OCI-LY1 (cell line): ENCODE measurements around the gene ACACA.

ENCODE experiments used
- H2AFZ ChIP-seq: fragments of 200-600 bp; sonication (generic), shearing (Covaris generic); 2 replicates; pipeline ENCODE4 v1.6.0; 2014; ENCODE audit warnings: antibody characterized with exemption, mild to moderate bottlenecking, low read length
- H3F3A ChIP-seq: fragments of 200-600 bp; sonication (generic), shearing (Covaris generic); 2 replicates; pipeline ENCODE4 v1.6.0; 2014; ENCODE audit warnings: mild to moderate bottlenecking, antibody characterized with exemption, low read length, moderate library complexity; ENCODE audit not compliant: insufficient read depth
- H3K27ac ChIP-seq: fragments of 200-600 bp; sonication (generic); 2 replicates; pipeline ENCODE4 v1.5.1; 2014; ENCODE audit warnings: low read length, mixed run types, mild to moderate bottlenecking, low read depth; ENCODE audit not compliant: poor library complexity, severe bottlenecking
- H3K27me3 ChIP-seq: fragments of 200-600 bp; sonication (generic); 2 replicates; pipeline ENCODE4 v1.6.0; 2014; ENCODE audit warnings: antibody characterized with exemption, mild to moderate bottlenecking, low read length, moderate library complexity; ENCODE audit not compliant: insufficient read depth
- H3K36me3 ChIP-seq: fragments of 200-600 bp; sonication (generic); 2 replicates; pipeline ENCODE4 v1.6.1; 2014; ENCODE audit warnings: mild to moderate bottlenecking, antibody characterized with exemption, low read length, moderate library complexity, mixed read lengths; ENCODE audit not compliant: insufficient read depth
- H3K4me1 ChIP-seq: fragments of 200-600 bp; sonication (generic); 2 replicates; pipeline ENCODE4 v1.5.1; 2014; ENCODE audit warnings: mild to moderate bottlenecking, low read length, moderate library complexity; ENCODE audit not compliant: insufficient read depth, severe bottlenecking
- H3K4me2 ChIP-seq: fragments of 200-600 bp; sonication (generic), shearing (Covaris generic); 2 replicates; pipeline ENCODE4 v1.6.1; 2014; ENCODE audit warnings: low read length
- H3K4me3 ChIP-seq: fragments of 200-600 bp; sonication (generic); 2 replicates; pipeline ENCODE4 v1.5.1; 2014; ENCODE audit warnings: low read length, low read depth, mild to moderate bottlenecking, mixed read lengths; ENCODE audit not compliant: poor library complexity, severe bottlenecking
- H3K79me2 ChIP-seq: fragments of 200-600 bp; shearing (Covaris generic); 2 replicates; pipeline ENCODE4 v1.6.1; 2016; ENCODE audit warnings: mixed run types, low read length, mixed read lengths; ENCODE audit not compliant: insufficient read depth
- H3K9ac ChIP-seq: fragments of 200-600 bp; sonication (generic), shearing (Covaris generic); 2 replicates; pipeline ENCODE4 v1.6.1; 2014; ENCODE audit warnings: mild to moderate bottlenecking, low read length, mixed read lengths
- H3K9me2 ChIP-seq: fragments of 200-600 bp; sonication (generic), shearing (Covaris generic); 2 replicates; pipeline ENCODE4 v1.6.1; 2014; ENCODE audit warnings: low read depth, mild to moderate bottlenecking, low read length, mixed read lengths
- H3K9me3 ChIP-seq: fragments of 200-600 bp; shearing (Covaris generic); 2 replicates; pipeline ENCODE4 v1.6.1; 2014; ENCODE audit warnings: low read length, mixed read lengths
- H4K20me1 ChIP-seq: fragments of 200-600 bp; sonication (generic), shearing (Covaris generic); 2 replicates; pipeline ENCODE4 v1.6.0; 2016; ENCODE audit warnings: mild to moderate bottlenecking, low read length; ENCODE audit not compliant: insufficient read depth
- CTCF ChIP-seq: fragments of 200-600 bp; sonication (generic), shearing (Covaris generic); IDR thresholded peaks from 2 replicates; pipeline ENCODE4 v1.5.1; 2017; ENCODE audit warnings: mild to moderate bottlenecking, antibody characterized with exemption, low read length, moderate library complexity, mixed read lengths
- EZH2 ChIP-seq: fragments of 200-600 bp; sonication (generic), shearing (Covaris generic); IDR thresholded peaks from 2 replicates; pipeline ENCODE4 v1.8.0; 2017; ENCODE audit warnings: borderline replicate concordance, mixed run types, mild to moderate bottlenecking, antibody characterized with exemption, low read length, moderate library complexity, mixed read lengths

The ACACA gene

GRCh38 chr17:37429039-37429438 lies 22.4 kb upstream of the ACACA start:
- H3K9me2 ChIP-seq, result no peaks in the 10 kb centered on the region
- no peaks in the 10 kb centered on the region for H3K4me1 ChIP-seq
- H3K4me2 ChIP-seq, result no peak overlapping the region
- TF ChIP-seq EZH2 (no peak), CTCF (no peak)
- no peaks in the 10 kb centered on the region for H3K9me3 ChIP-seq
- no peak overlapping the region for H2AFZ ChIP-seq
- no peaks in the 10 kb centered on the region for H3K27me3 ChIP-seq
- no peak overlapping the region for H3K4me3 ChIP-seq
- H3K27ac ChIP-seq, result no peak overlapping the region
- no peaks in the 10 kb centered on the region for H3K79me2 ChIP-seq
- H4K20me1 ChIP-seq, result no peaks in the 10 kb centered on the region
- H3F3A ChIP-seq, result no peaks in the 10 kb centered on the region
- H3K9ac ChIP-seq, result no peak overlapping the region
- peaks cover 75% of the 10 kb centered on the region for H3K36me3 ChIP-seq

- Histone ChIP-seq H3K9me2 (no peaks in the 10 kb centered on the region), H3K4me2 (no peak overlapping the region), H3K4me1 (no peaks in the 10 kb centered on the region), H3K79me2 (no peaks in the 10 kb centered on the region), H3F3A (no peaks in the 10 kb centered on the region), H3K9ac (no peak overlapping the region), H4K20me1 (no peaks in the 10 kb centered on the region), H3K27ac (no peak overlapping the region), H3K4me3 (no peak overlapping the region), H2AFZ (no peak overlapping the region), H3K27me3 (no peaks in the 10 kb centered on the region), H3K9me3 (no peaks in the 10 kb centered on the region), H3K36me3 (peaks cover 69% of the 10 kb centered on the region)
- no peak for TF ChIP-seq EZH2
- no peak for TF ChIP-seq CTCF
Measured at GRCh38 chr17:37425268-37425667, 18.6 kb upstream of the ACACA start.

GRCh38 chr17:37422971-37423625 lies 16.5 kb upstream of the ACACA start:
- no peaks in the 10 kb centered on the region for H3K9me3 ChIP-seq
- H3F3A ChIP-seq, result no peaks in the 10 kb centered on the region
- H3K9me2 ChIP-seq, result no peaks in the 10 kb centered on the region
- H3K27ac ChIP-seq, result no peak overlapping the region
- no peak overlapping the region for H3K9ac ChIP-seq
- no peak overlapping the region for H3K4me3 ChIP-seq
- no peaks in the 10 kb centered on the region for H3K79me2 ChIP-seq
- no peaks in the 10 kb centered on the region for H3K4me1 ChIP-seq
- H3K4me2 ChIP-seq, result no peak overlapping the region
- no peaks in the 10 kb centered on the region for H3K27me3 ChIP-seq
- H4K20me1 ChIP-seq, result no peaks in the 10 kb centered on the region
- TF ChIP-seq EZH2, result no peak
- no peak for TF ChIP-seq CTCF
- no peak overlapping the region for H2AFZ ChIP-seq
- H3K36me3 ChIP-seq, result peaks cover 56% of the 10 kb centered on the region
